Loucy (cell line): Measurements from ENCODE around the gene ABCB9.

Source experiments
- H2AFZ ChIP-seq: fragments of 200-600 bp; sonication (generic); 2 replicates; pipeline ENCODE4 v1.6.0; 2016; ENCODE audit warnings: antibody characterized with exemption, mild to moderate bottlenecking, low read length, moderate library complexity
- H3F3A ChIP-seq: fragments of 200-600 bp; 2 replicates; pipeline ENCODE4 v1.6.0; 2016; ENCODE audit warnings: antibody characterized with exemption, low read depth, mild to moderate bottlenecking
- H3K27me3 ChIP-seq: fragments of 200-600 bp; sonication (generic); 2 replicates; pipeline ENCODE4 v1.6.1; 2014; ENCODE audit warnings: low read length, mild to moderate bottlenecking; ENCODE audit not compliant: insufficient read depth, poor library complexity, severe bottlenecking
- H3K36me3 ChIP-seq: fragments of 200-600 bp; sonication (generic); 2 replicates; pipeline ENCODE4 v1.6.1; 2016; ENCODE audit warnings: low read length; ENCODE audit not compliant: insufficient read depth
- H3K4me1 ChIP-seq: fragments of 200-600 bp; sonication (generic); 2 replicates; pipeline ENCODE4 v1.5.1; 2014; ENCODE audit warnings: low read length, mild to moderate bottlenecking; ENCODE audit not compliant: insufficient read depth, poor library complexity, severe bottlenecking
- H3K4me2 ChIP-seq: fragments of 200-600 bp; sonication (generic); 2 replicates; pipeline ENCODE4 v1.6.0; 2014; ENCODE audit warnings: antibody characterized with exemption, low read length, low read depth, mild to moderate bottlenecking; ENCODE audit not compliant: poor library complexity, severe bottlenecking
- H3K4me3 ChIP-seq: fragments of 200-600 bp; sonication (generic); 2 replicates; pipeline ENCODE4 v1.5.1; 2014; ENCODE audit warnings: low read length, mild to moderate bottlenecking, mixed read lengths; ENCODE audit not compliant: poor library complexity, severe bottlenecking
- H3K79me2 ChIP-seq: fragments of 200-600 bp; sonication (generic); 2 replicates; pipeline ENCODE4 v1.6.1; 2014; ENCODE audit warnings: low read length; ENCODE audit not compliant: insufficient read depth
- H3K9ac ChIP-seq: fragments of 200-600 bp; sonication (generic); 2 replicates; pipeline ENCODE4 v1.6.0; 2014; ENCODE audit warnings: mild to moderate bottlenecking, low read depth, low read length, moderate library complexity; ENCODE audit not compliant: poor library complexity, severe bottlenecking
- H3K9me2 ChIP-seq: fragments of 200-600 bp; sonication (generic); replicated peaks from 2 replicates; pipeline ENCODE4 v1.6.1; 2016; ENCODE audit warnings: low read depth, low read length, mixed read lengths
- H3K9me3 ChIP-seq: fragments of 200-600 bp; sonication (generic); 2 replicates; pipeline ENCODE4 v1.6.1; 2014; ENCODE audit warnings: mild to moderate bottlenecking, antibody characterized with exemption, low read length, low read depth; ENCODE audit not compliant: insufficient read depth
- H4K20me1 ChIP-seq: fragments of 200-600 bp; sonication (generic); 2 replicates; pipeline ENCODE4 v1.6.0; 2014; ENCODE audit warnings: antibody characterized with exemption, low read length, mild to moderate bottlenecking; ENCODE audit not compliant: insufficient read depth, poor library complexity, severe bottlenecking
- CTCF ChIP-seq: fragments of 200-600 bp; sonication (generic); conservative IDR thresholded peaks from 2 replicates; pipeline ENCODE4 v1.5.1; 2014; ENCODE audit warnings: mild to moderate bottlenecking, antibody characterized with exemption, low read length
- EZH2phosphoT487 ChIP-seq: fragments of 200-600 bp; IDR thresholded peaks from 2 replicates; pipeline ENCODE4 v1.6.1; 2018; ENCODE audit warnings: antibody characterized with exemption, mild to moderate bottlenecking, moderate library complexity, borderline replicate concordance

ABCB9 gene

GRCh38 chr12:122988612-122989212, 22.4 kb upstream of the ABCB9 start:
- H3K9ac ChIP-seq: no peak overlapping the region
- H3K9me2 ChIP-seq: no peaks in the 10 kb centered on the region
- no peaks in the 10 kb centered on the region for H3K36me3 ChIP-seq
- H2AFZ ChIP-seq: no peak overlapping the region
- no peak overlapping the region for H3K4me3 ChIP-seq
- no peaks in the 10 kb centered on the region for H3K79me2 ChIP-seq
- TF ChIP-seq EZH2phosphoT487 (no peak), CTCF (no peak)
- H3K27me3 ChIP-seq: no peaks in the 10 kb centered on the region
- no peaks in the 10 kb centered on the region for H4K20me1 ChIP-seq
- H3K4me1 ChIP-seq: peaks cover 7% of the 10 kb centered on the region
- no peaks in the 10 kb centered on the region for H3K9me3 ChIP-seq
- no peaks in the 10 kb centered on the region for H3F3A ChIP-seq
- H3K4me2 ChIP-seq: no peak overlapping the region

GRCh38 chr12:122988036-122988435, 21.8 kb upstream of the ABCB9 start:
- Histone ChIP-seq H3K79me2 (peaks cover 3% of the 10 kb centered on the region; the same call in 1 of the 2 replicates), H3K9me2 (no peaks in the 10 kb centered on the region)
- no peak for TF ChIP-seq EZH2phosphoT487
- no peak for TF ChIP-seq CTCF

GRCh38 chr12:122987086-122987951, 21.1 kb upstream of the ABCB9 start:
- no peak overlapping the region for H2AFZ ChIP-seq
- peaks cover 11% of the 10 kb centered on the region for H4K20me1 ChIP-seq
- H3K4me3 ChIP-seq: no peak overlapping the region
- no peaks in the 10 kb centered on the region for H3F3A ChIP-seq
- no peaks in the 10 kb centered on the region for H3K9me3 ChIP-seq
- H3K9me2 ChIP-seq: no peaks in the 10 kb centered on the region
- peaks cover 20% of the 10 kb centered on the region for H3K4me1 ChIP-seq
- H3K79me2 ChIP-seq: peaks cover 11% of the 10 kb centered on the region
- no peak overlapping the region for H3K9ac ChIP-seq
- H3K4me2 ChIP-seq: no peak overlapping the region
- H3K27me3 ChIP-seq: no peaks in the 10 kb centered on the region
- 0 out of 2 replicates have a peak, but pooled peaks cover 5% of the 10 kb centered on the region for H3K36me3 ChIP-seq
- TF ChIP-seq CTCF: no peak
- no peak for TF ChIP-seq EZH2phosphoT487

More at GRCh38 chr12:122988036-122988435, 21.8 kb upstream of the ABCB9 start:
- Histone ChIP-seq H3K4me1 (peaks cover 13% of the 10 kb centered on the region), H3F3A (no peaks in the 10 kb centered on the region), H3K9ac (no peak overlapping the region), H4K20me1 (peaks cover 5% of the 10 kb centered on the region), H3K9me3 (no peaks in the 10 kb centered on the region), H3K4me3 (no peak overlapping the region), H2AFZ (no peak overlapping the region), H3K36me3 (0 out of 2 replicates have a peak, but pooled peaks cover under 1% of the 10 kb centered on the region), H3K27me3 (no peaks in the 10 kb centered on the region), H3K4me2 (no peak overlapping the region)
